Measurements from ENCODE around the gene ZNF587B. TPM values are rescaled to one million over a fixed set of nuclear protein-coding genes. Genes with fewer than 3 reads are reported as not detected.
"Not testable (repeated sequence)": the region's sequence is repeated elsewhere in the genome, so short reads cannot be mapped to it uniquely, and the experiment has no call there.

Gene ZNF587B
- total RNA-seq, 1 donor from 2014 or later, result 20.9 TPM

DNA sequence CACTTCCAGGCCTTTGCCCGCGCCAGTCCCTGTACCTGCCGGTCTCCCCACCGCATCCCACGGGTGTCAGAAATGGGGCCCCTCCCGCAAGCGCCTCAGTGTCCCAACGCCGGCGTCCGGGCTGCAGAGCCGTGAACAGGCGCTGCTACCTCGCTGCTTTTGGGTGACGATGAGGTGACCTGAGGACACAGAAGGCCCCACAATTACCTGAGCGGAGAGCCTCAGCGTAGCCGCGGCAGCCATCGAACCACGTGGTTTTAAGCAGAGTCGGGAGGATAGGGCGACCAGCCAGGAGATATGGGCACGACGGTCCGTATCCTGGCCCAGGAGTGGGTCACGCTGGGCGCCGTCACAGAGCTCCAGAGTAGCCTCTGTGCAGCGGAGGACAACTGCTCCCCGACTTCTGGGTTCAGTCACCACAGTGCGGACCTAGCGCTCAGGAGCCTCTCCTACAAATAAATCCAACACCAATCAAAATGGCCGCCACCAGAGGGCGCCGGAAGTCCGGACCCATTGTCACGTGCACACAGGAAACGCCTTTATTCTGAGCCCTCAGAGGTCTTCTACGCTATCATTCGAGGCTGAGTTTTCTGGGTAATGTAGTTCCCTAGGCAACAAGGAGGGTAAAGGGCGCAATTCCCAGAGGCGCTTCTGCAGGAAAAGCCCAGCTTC lies 58.6 kb downstream of the ZNF587B start, which contains the start of gene ZNF814:
Gene ZNF814 (minus strand): TSS at position 478 of the 672 bp plus-strand sequence. CDS start 235 bp downstream, at position 243.
- Mint-ChIP-seq H3K36me3 (peaks cover 51% of the 10 kb centered on the region), H3K4me3 (peak within 1 kb of the TSS; percentile 97), H3K4me1 (ENCODE audit: unreplicated experiment) (peaks cover 22% of the 10 kb centered on the region), H3K27ac (peak within 1 kb of the TSS; percentile 85), H3K9me3 (peaks cover 22% of the 10 kb centered on the region), H3K27me3 (no peaks in the 10 kb centered on the region)
- TF ChIP-seq CTCF (conservative IDR thresholded peaks at IDR 0.05), result peak; percentile 69
- peak; percentile 90 for DNase-seq (ENCODE audit: extremely low spot score, unreplicated experiment)

GRCh38 chr19:57890706-57891105 lies 60.6 kb downstream of the ZNF587B start:
- Mint-ChIP-seq H3K27ac (peak overlapping the region; percentile 83), H3K9me3 (peaks cover 22% of the 10 kb centered on the region), H3K36me3 (peaks cover 31% of the 10 kb centered on the region), H3K4me1 (ENCODE audit: unreplicated experiment) (peaks cover 22% of the 10 kb centered on the region), H3K4me3 (peak overlapping the region; percentile 72)
- H3K27me3 Mint-ChIP-seq; DNase-seq (ENCODE audit: extremely low spot score, unreplicated experiment): not testable (repeated sequence)

Other genes with a start within 250 kb of the ZNF587B start
- gene ZIK1, start 246.2 kb upstream of the ZNF587B start, total RNA-seq (ENCODE audit: low replicate concordance), result 11.5 and 17.6 TPM in 2 replicates
- 4.8 and 4.9 TPM in 2 replicates for gene ZNF530, start 230.4 kb upstream of the ZNF587B start, total RNA-seq (ENCODE audit: low replicate concordance)
- gene ZNF134, start 216.1 kb upstream of the ZNF587B start, total RNA-seq (ENCODE audit: low replicate concordance), result 24.7 and 27.1 TPM in 2 replicates
- 15.2 and 26.5 TPM in 2 replicates for gene ZNF211, start 197.1 kb upstream of the ZNF587B start, total RNA-seq (ENCODE audit: low replicate concordance)
- not detected in 2 replicates for gene ZSCAN4, start 161.4 kb upstream of the ZNF587B start, total RNA-seq (ENCODE audit: low replicate concordance)
- gene ZNF551, start 148.3 kb upstream of the ZNF587B start, total RNA-seq (ENCODE audit: low replicate concordance), result 14.4 and 16.1 TPM in 2 replicates
- gene ZNF154, start 121.1 kb upstream of the ZNF587B start, total RNA-seq (ENCODE audit: low replicate concordance), result 13.2 and 15.4 TPM in 2 replicates
- 5.9 and 7.8 TPM in 2 replicates for gene ZNF671, start 102.7 kb upstream of the ZNF587B start, total RNA-seq (ENCODE audit: low replicate concordance)
- gene ZNF776, start 83.5 kb upstream of the ZNF587B start, total RNA-seq (ENCODE audit: low replicate concordance), result 23.9 and 29.6 TPM in 2 replicates
- 19.6 and 25.3 TPM in 2 replicates for gene ZNF586, start 60.6 kb upstream of the ZNF587B start, total RNA-seq (ENCODE audit: low replicate concordance)
- 19.0 and 30.4 TPM in 2 replicates for gene ZNF552, start 15.4 kb upstream of the ZNF587B start, total RNA-seq (ENCODE audit: low replicate concordance)
- gene ZNF587, start 19.6 kb downstream of the ZNF587B start, total RNA-seq (ENCODE audit: low replicate concordance), result 48.2 and 61.3 TPM in 2 replicates
- gene ZNF814, start 58.7 kb downstream of the ZNF587B start, total RNA-seq (ENCODE audit: low replicate concordance), result 28.2 and 38.3 TPM in 2 replicates
- 20.8 and 26.8 TPM in 2 replicates for gene ZNF417, start 86.3 kb downstream of the ZNF587B start, total RNA-seq (ENCODE audit: low replicate concordance)
- gene ZNF418, start 105.1 kb downstream of the ZNF587B start, total RNA-seq (ENCODE audit: low replicate concordance), result 14.3 and 24.6 TPM in 2 replicates
- 10.2 and 10.4 TPM in 2 replicates for gene ZNF256, start 117.4 kb downstream of the ZNF587B start, total RNA-seq (ENCODE audit: low replicate concordance)
- gene C19orf18, start 144.2 kb downstream of the ZNF587B start, total RNA-seq (ENCODE audit: low replicate concordance), result 1.0 and 2.5 TPM in 2 replicates
- gene ZNF606, start 172.5 kb downstream of the ZNF587B start, total RNA-seq (ENCODE audit: low replicate concordance), result 28.1 and 39.1 TPM in 2 replicates
- 0.95 and 1.9 TPM in 2 replicates for gene ZSCAN1, start 203.7 kb downstream of the ZNF587B start, total RNA-seq (ENCODE audit: low replicate concordance)
- 12.0 and 13.1 TPM in 2 replicates for gene ZNF135, start 229.0 kb downstream of the ZNF587B start, total RNA-seq (ENCODE audit: low replicate concordance)

Data from type B pancreatic cell (in vitro differentiated cells).